CD4-positive, alpha-beta T cell treated with Interleukin-1 beta for 1 hour (primary cell): ENCODE measurements around the gene MYH15.
"Not testable (repeated sequence)": the region's sequence is repeated elsewhere in the genome, so short reads cannot be mapped to it uniquely, and the experiment has no call there.

ENCODE experiments used
- DNase-seq, 2 donors: peaks; one replicate each; pipeline ENCODE4 v3.0.0-alpha.2; 2020 to 2022

MYH15 gene

DNA sequence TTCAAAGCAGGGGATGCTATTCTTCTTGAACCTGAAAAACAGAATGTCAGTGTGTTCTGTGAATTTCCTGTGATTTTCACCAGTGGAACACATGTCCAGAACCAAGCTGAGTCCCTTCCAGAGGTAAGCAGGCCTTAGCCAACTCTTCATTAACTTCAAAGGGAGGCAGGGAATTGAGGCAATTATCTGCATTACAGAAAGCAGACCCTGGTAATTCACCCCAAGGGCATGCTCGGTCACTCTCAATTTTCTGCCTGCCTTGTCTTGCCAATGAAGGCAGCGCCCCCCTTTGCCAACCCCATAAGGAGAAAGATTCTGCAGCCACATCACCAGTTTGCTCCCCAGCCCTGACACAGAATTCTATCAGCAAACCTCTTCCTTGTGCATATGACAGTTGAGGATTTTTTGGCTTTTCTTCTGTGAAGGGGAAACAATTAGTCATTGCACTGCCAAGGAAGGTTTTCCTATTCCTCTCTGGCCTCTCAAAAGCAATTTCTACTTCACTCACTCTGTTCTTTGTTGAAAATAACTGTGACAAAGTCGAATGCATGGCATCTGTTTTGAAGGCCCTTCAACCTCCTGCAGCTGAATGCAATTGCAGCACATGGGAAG is 128.8 kb downstream of the MYH15 start:
- no peak for DNase-seq

DNA sequence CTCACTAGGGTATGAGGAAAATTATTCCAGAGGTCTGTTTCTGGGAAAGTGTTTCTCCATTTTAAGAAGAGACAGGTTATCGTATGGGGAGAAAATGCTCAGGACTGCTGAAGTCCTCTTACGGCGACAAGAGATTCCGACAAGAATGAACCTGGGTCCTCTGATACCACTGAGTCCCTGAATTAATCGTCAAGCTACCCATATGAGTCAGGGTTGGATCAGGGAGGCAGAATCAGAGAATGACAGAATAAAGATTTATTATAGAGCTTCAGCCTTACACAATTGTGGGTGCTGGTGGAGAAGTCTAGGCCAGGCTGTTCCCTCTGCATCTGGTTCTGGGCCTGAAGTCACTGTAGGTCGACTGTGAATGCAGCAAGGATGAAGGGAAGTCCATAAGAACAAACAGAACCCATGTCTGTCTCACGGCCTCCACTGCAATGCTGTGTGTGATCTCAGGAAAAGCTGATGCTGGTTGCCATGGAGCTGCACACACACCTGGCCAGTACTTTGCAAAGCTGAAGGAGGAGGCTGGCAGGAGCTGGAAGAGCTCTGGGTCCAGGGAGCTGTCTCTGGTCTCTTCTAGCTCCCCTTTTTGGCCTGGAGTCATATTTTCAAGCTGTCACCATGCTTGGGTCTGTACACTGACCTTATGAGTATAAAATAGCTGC is 130.1 kb downstream of the MYH15 start:
- no peak for DNase-seq

DNA sequence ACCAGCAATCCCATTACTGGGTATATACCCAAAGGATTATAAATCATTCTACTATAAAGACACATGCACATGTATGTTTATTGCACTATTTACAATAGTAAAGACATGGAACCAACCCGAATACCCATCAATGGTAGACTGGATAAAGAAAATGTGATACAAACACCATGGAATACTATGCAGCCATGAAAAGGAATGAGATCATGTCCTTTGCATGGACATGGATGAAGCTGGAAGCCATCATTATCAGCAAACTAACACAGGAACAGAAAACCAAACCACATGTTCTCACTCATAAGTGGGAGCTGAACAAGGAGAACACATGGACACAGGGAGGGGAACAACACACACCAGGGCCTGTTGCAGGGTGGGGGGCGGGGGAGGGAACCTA is 131.4 kb downstream of the MYH15 start:
- DNase-seq: not testable (repeated sequence)

DNA sequence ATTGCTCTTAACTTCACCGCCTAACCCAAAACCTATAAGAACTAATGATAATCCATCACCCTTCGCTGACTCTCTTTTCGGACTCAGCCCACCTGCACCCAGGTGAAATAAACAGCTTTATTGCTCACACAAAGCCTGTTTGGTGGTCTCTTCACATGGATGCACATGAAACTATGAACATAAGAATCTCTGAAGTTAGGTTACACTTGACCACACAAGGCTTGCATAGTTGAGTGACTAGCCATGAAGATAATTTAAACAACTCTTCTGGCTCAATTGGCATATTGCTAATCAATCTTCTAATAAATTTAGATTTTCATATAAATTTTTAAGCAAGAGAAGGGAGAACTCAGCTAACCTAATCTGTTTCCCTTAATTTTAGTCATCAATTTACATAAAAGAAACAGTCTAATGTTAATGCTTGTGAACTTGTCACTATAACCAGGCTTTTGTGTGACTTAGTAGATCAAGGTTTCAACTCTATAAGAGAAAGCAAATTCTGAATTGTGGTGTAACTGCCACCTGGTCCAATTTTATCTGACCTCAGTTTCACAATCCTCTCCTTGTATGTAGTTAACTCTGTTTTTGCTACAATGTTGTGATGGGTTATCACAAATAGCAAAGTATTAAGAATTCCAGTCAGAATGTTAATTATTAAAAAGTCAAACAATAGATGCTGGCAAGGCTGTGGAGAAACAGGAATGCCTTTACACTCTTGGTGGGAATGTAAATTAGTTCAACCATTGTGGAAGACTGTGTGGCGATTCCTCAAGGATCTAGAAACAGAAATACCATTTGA is 132.0 kb downstream of the MYH15 start:
- no peak for DNase-seq

DNA sequence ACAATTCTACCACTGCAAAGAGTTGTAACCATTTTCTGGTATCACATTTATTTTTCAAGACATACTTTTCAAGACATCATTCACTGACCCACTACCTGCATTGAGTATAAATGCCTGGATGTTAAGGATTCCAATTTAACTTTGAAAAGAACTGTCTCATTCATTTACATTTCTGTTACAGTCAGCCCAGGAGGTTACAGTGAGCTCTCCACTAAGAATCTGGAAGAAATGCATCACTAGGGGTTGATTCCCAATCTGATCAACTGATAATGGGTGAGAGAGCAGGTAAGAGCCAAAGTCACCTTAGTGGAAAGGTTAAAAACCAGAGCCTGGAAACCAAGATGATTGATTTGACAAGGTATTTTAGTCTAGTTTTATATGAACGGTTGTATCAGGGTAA is 133.0 kb downstream of the MYH15 start:
- DNase-seq: no peak

DNA sequence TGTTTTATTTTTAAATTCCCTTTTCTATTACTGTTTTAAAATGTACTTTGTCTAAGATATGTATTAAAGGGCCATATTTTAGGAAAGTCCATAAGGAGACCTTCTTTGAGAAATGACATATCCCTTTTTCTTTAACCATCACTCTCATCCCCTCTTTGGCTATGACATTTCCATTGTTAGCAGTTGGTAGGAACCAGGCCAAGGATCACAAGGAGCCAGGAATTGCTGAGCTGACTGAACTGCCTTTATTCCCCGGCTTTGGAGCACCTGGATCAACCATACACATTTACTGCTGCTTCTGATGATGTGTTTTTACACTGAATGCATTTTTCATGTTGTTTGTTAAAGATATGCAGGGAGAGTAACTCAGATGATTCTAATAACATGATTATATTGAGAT is 134.4 kb downstream of the MYH15 start:
- DNase-seq: no peak

DNA sequence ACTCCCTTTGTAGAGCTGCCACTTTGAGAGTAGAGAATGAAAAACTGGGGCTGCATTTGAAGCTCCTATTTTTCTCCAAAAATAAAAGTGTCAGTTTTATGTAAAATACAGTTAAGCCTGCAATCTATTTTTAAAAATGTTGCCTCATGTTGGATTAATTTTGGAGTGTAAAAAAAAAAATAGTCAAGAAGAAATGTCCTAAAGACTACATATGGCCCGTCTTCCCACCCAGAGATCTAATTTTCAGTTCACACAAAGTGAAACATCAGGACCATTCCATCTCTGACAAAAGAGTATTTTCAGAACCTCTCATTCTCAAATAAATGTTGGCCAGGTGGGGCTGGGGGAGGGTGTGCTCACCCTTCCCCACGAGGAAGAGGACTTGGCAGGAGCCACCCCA is 151.4 kb downstream of the MYH15 start:
- DNase-seq: no peak

DNA sequence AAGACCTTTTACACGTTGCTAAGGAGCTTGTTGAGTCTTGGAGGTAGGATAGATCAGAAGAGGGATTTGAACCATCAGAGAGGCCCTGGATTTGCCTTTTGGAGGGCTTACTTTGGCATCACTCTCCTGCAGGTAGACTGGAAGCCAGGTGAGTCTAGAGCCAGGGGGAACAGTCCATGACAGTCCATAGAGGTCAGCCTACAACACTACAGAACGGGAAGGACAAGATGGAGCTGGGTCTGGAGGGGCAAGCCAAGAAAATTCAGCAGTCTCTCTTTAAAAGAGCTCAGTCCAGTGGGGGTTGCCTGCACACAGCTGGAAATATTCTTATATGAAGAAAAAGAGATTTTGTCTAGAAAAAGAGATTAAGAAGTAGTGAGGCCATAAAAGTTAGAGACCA is 153.4 kb downstream of the MYH15 start:
- DNase-seq: no peak

DNA sequence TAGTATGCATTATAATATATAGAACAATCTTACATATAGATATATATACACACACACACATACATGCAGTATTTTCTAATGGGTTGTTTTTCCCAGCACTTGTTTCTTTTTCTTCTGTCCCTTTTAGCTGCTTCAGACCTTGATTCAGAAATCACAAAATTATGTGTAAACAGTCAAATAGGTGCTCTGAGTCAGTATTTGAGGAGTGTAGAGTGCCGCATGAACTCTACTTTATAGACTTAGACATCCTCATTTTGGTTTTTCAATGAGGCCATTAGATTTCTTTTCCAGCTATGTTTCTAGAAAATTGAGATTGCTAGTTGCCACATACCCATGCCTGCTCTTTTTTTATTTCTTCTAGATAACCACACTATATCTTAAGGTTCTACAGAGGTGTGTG is 155.8 kb downstream of the MYH15 start:
- DNase-seq: no peak

DNA sequence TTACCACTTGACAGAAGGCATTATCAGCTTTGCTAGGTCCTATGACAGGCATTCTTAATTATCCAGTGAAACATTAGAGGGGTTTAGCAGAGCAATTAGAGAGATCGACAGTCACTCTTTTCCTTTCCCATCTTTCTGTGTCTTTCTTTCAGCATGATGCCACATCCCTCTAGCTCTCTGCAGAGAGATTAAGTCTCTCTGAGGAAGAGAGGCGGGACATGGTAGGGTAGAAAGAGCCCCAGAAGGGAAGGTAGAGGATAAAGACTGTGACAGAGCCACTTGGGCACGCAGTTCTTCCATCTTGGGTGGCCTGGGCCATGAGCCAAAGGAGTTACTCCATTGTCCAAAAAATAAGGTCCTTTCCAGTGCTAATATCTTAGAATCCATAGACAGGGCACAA is 158.2 kb downstream of the MYH15 start:
- no peak for DNase-seq

DNA sequence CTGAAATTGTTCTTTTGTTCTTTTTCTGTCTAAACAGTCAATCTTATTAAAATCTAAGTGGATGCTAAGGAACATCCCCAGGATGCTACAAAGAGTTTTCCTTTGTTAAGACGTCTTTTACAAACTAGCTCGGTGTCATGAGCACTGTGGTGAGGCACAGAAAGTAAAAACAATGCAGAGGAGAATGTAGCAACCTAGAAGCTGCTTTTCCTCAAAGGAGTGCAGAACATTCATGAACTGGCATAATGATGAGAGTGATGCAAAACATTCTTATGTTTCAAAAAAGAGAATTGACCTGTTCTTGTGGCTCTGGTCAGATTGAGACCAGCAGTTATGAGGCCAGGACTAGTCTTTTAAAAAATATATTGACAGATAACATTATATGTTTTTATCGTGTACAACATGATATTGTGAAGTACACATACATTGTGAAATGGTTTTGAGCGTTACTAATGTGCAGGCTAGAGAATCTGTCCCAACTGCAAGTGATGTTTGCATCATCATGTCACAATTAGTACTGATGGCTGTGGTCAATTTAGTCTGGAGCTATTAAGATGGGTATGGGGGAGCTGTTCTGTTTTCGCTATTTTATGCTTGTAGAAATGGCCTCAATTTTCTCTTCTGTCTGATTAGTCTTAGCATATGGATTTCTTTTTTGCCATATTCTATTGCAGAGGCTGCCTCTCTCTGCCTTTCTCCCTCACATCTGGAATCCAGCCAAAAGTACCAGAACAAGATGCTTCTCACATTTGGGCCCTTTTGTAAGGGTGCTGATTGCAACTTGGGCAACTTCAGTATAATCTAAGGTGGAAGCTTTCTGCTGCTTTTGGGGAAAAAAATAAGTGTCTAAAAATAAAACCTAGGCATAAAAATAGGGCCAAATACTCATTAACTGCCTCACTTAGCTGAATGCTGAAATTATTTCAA is 163.8 kb downstream of the MYH15 start:
- no peak for DNase-seq

DNA sequence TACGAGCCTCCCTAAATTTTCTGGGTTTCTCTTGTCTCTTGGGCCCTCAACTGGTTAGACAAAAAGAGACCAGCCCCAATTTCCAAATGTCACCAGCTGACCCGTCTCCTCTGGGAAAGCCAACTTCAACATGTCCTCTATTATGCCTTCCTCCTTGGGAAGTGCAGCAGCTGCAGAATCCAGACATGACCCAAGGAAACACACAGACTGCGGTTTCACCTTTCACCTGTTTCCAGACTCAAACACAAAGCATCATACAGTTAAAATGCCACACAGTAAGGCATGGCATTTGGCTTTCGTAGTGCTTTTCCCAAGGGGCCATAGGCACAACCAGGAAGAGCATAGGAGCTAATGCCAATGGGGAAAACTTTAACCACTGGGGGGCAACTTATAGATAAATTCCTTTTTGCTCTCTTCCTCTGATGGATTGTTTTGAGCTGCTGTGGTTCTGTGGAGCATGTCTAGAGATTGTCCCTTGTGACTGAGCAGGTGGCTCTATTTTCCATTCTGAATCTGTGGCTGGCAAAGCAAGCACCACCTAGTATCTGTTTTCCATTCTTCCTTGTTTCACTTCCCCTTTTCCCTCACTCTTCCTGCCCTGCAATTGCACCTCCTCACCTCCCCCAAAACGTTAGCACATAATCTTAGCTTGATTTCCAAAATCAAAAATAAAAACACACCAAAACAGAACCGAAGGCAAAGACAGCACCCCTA is 164.7 kb downstream of the MYH15 start:
- no peak for DNase-seq

DNA sequence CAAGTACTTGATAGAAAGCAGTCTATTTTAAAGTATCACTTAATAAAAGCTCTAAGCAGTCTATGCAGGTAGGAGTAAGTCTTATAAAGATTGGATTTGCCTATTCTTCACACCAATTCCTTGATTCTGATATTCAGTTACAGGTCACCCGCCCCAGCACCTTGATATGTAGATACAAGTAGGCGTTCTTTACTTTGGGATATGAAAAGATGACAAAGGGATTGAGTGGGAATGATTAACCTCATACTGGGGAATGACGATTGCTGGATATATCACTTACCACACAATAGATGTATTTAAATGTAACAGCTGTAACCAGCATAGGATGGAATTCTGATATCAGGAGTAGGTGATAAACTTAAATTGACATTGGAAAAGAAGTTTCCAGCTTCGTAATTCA is 166.9 kb downstream of the MYH15 start:
- no peak for DNase-seq

DNA sequence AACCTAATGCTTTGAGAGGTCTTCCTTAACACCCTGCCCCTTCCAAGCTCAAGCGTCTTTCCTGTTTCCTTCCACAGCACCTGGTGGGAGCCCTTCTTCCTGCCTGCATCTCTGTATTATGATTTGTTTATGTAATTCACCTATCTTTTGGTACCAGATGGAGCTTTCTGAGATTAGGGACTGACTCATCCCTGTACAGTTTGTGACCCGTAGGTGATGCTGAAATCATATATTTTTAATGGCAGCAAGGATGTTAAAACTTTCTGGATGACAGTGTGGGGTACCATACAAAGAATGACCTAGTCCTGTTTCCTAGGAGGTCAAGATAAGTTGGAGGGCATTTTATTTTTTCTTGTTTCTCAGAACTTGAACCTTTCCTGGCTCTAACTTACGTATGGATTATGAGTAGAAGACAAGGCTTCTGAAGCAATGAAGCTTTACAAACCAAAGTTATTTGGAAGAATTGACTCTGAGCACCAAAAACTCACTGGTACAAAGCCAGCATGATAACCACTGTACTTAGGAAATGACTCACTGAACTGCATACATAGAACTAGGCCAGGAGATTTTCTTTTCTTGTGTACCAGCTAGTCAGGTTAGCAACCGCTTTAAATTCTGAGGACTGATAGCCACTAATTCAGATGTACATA is 167.4 kb downstream of the MYH15 start:
- DNase-seq: no peak

DNA sequence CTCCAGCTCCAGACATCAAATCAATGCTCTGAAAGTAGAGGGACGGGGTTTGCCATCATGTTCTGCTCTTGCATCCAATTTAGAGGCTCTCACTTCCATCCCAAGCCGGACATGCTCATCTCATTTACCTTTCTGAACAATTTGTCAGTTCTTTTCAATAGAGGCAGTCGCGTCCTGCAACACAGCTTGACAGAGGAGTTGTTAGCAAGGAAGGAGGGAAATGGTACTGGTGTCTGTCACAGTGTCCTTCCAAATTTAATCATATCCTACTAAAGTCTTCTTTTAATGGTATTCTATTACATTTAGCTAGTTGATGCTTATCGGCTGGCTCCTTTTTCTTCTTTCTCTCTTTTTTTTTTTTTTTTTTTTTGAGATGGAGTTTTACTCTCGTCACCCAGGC is 168.5 kb downstream of the MYH15 start:
- DNase-seq: no peak

DNA sequence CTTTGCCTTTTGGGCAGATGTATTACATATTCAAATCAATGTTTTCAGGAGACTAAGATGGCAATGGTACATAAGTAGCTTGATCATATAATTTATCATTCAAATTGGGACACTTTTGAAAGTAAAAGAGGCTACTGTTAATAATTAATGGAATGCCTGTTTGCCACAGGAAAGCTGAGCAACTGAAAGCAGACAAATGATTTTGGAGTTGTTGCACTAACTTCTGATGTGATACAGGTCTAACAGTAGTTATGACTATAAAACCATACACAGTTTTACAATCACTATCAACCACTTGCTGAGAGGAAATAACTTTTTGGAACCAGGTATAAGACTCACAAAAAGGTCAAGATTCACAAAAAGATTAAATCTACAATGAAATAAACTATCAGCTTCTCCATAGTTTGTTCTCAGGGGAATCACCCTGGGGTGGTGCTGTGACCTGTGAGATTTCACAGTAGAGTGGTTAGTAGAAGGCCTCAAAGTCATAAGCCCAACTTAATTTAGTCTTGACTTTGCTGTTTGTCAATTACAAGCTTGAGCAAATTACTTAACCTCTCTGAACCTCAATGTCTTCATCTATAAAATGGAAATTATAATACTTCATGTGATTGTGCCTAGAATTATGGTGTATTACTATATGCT is 171.4 kb downstream of the MYH15 start:
- DNase-seq: no peak

DNA sequence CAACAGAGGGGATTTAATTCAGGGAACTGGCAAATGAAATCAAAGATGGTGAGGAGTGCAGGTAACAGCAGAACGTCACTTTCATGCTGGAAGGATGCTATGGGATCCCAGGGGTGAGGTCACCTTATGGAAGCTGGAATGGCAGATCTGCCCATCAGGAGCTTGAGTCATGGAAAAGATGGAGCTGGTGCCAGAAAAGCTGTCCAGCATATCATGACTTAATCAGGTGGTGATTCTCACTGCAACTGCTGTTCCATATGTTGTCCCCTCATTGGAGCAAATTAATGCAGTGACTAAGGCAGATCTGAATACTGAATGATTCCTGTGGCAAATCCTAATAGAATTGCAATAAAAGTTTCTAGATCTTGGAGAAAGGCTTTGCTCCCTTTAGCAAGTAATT is 175.7 kb downstream of the MYH15 start:
- DNase-seq: no peak

DNA sequence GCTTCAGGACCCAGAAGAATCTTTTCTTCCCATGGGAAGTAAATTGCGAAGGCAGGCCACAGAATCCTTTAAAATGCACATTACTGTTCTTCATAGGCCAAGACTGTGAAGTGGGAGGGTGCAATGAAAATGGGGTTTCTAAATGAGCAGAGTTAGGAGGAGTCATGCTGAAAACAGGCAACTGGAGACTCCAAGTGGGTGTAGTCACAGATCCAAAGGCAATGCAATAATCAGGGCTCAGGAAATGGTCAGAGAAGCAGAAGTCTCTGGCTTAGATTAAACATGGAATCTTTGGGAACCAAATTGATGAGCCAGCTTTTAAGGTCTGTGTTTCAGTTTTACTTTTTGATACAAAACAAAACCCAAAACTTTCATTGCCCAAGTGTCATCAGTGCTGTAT is 176.4 kb downstream of the MYH15 start:
- DNase-seq: no peak

DNA sequence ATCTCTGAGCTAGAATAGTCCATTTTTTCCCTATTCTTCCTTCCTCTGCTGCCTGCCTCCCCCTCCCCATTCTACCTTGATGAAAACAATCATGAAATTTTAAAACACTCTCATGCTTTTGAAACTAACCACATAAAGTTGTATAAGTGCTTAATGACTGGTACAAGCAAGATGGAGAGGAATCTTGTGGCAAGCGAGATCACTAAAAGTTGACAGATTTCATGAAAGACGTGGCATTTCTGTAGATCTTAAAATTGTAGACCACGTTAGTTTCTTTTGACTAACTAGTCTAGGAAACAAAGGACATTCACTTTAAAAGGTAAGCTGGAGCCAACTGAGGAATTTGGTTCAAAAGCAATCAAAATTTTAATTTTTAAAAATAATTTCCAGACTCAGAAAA is 178.6 kb downstream of the MYH15 start:
- DNase-seq: no peak
